Measurements from ENCODE around the gene FBXL15. TPM values are rescaled to one million over a fixed set of nuclear protein-coding genes. Genes with fewer than 3 reads are reported as not detected.

The FBXL15 gene
- total and polyA plus RNA-seq, 9 of the 15 experiments (the other 6 are each of a cell fraction or from before 2014, with no cell fraction given) = 0.08 to 25.9 (median 3.5) TPM

- TF ChIP-seq AFF1 (IDR thresholded peaks at IDR 0.05; ENCODE audit: low read depth in 1 of 2, partially characterized antibody in 2 of 2) (peak in 1 of 2 experiments; percentile 45), ID3 (CRISPR knock-in tag; IDR thresholded peaks at IDR 0.05) (no peak), ID3 (tag; IDR thresholded peaks at IDR 0.05) (0 out of 2 replicates have a peak, but pooled peaks have one; percentile 32), PTTG1 (tag; IDR thresholded peaks at IDR 0.05; ENCODE audit: low read depth) (no peak), CTCFL (IDR thresholded peaks at IDR 0.05; ENCODE audit: borderline replicate concordance, insufficient read depth, low read depth, low read length, poor library complexity, severe bottlenecking) (no peak), KDM4B (IDR thresholded peaks at IDR 0.05; ENCODE audit: borderline replicate concordance in 2 of 2, low read depth in 1 of 2) (no peak), LEF1 (IDR thresholded peaks at IDR 0.05) (no peak), PHTF2 (CRISPR knock-in tag; IDR thresholded peaks at IDR 0.05) (no peak), MTF1 (CRISPR knock-in tag; IDR thresholded peaks at IDR 0.05; ENCODE audit: borderline replicate concordance) (no peak), SAP30 (IDR thresholded peaks at IDR 0.05; ENCODE audit: borderline replicate concordance, insufficient read depth, low read depth, low read length, poor library complexity, severe bottlenecking) (peak; percentile 23), CXXC5 (CRISPR knock-in tag; IDR thresholded peaks at IDR 0.05) (peak; percentile 25; the same call in 1 of the 2 replicates), BRCA1 (IDR thresholded peaks at IDR 0.05) (no peak), BRCA1 (CRISPR knock-in tag; IDR thresholded peaks at IDR 0.05) (no peak), RNF2 (IDR thresholded peaks at IDR 0.05) (no peak), NFATC3 (IDR thresholded peaks at IDR 0.05) (no peak)
- TF ChIP-seq, protein P1, sequence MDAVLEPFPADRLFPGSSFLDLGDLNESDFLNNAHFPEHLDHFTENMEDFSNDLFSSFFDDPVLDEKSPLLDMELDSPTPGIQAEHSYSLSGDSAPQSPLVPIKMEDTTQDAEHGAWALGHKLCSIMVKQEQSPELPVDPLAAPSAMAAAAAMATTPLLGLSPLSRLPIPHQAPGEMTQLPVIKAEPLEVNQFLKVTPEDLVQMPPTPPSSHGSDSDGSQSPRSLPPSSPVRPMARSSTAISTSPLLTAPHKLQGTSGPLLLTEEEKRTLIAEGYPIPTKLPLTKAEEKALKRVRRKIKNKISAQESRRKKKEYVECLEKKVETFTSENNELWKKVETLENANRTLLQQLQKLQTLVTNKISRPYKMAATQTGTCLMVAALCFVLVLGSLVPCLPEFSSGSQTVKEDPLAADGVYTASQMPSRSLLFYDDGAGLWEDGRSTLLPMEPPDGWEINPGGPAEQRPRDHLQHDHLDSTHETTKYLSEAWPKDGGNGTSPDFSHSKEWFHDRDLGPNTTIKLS (IDR thresholded peaks at IDR 0.05; ENCODE audit: borderline replicate concordance, low read depth) = no peak
Observed at GRCh38 chr10:102419269-102420180, 1.1 kb upstream of the FBXL15 start (continued).
